Endothelial cell of umbilical vein (primary cell): ENCODE results near the gene ZCWPW1. TPM values are rescaled to one million over a fixed set of nuclear protein-coding genes. Genes with fewer than 3 reads are reported as not detected.

Experiments
- BruUV-seq: library from RNA; stranded (reverse); fragments of 400-500 nt; replicated peaks from 2 replicates; lab custom pipeline; 2021; lab: Mats Ljungman, UMichigan
- CTCF ChIA-PET: fragments of 300-600, 350-600 bp; sonication (Branson Sonifier 250); formaldehyde crosslinking; loops from one replicate; lab custom pipeline; 2021; ENCODE audit warnings: antibody characterized with exemption, inconsistent platforms; lab: Charles Lee
- POLR2A ChIA-PET: fragments of 300-600, 350-600 bp; sonication (Branson Sonifier 250); formaldehyde crosslinking; loops from one replicate; lab custom pipeline; 2021; ENCODE audit warnings: antibody characterized with exemption, inconsistent platforms; lab: Charles Lee
- DNase-seq: peaks from one replicate; pipeline ENCODE4 v3.0.0-alpha.2; 2011; ENCODE audit warnings: low read depth, low spot score
- FAIRE-seq: peaks from 2 replicates; lab custom pipeline; 2011; peaks lifted over from hg19 to GRCh38; lab: Jason Lieb, UNC
- H2AFZ ChIP-seq: 2 replicates; pipeline ENCODE4 v1.6.0; 2012; ENCODE audit warnings: low read depth, low read length, control low read depth, inconsistent platforms
- H3K27ac ChIP-seq: 2 replicates; pipeline ENCODE4 v1.5.1; 2011; ENCODE audit warnings: low read depth, mild to moderate bottlenecking, control low read depth, low read length, moderate library complexity; ENCODE audit not compliant: insufficient read depth
- H3K27me3 ChIP-seq, 2 experiments: 2 replicates each; pipeline versions ENCODE4 v1.6.0 to v1.6.1; 2011; ENCODE audit warnings: low read length in 2 of 2, mixed read lengths in 1 of 2; ENCODE audit not compliant: control insufficient read depth in 2 of 2, insufficient read depth in 2 of 2
- H3K36me3 ChIP-seq, 2 experiments: 2 replicates in 1 of 2; 3 replicates in 1 of 2; pipeline ENCODE4 v1.5.1; 2011; ENCODE audit warnings: low read length in 2 of 2, mild to moderate bottlenecking in 1 of 2, moderate library complexity in 1 of 2; ENCODE audit not compliant: control insufficient read depth in 2 of 2, insufficient read depth in 2 of 2; ENCODE audit errors: extremely low read depth in 1 of 2
- H3K4me1 ChIP-seq: 3 replicates; pipeline ENCODE4 v1.5.1; 2011; ENCODE audit warnings: mild to moderate bottlenecking, low read length; ENCODE audit not compliant: control insufficient read depth, insufficient read depth; ENCODE audit errors: extremely low read depth
- H3K4me2 ChIP-seq: 2 replicates; pipeline ENCODE4 v1.6.1; 2011; ENCODE audit warnings: low read length, control low read depth, mixed read lengths; ENCODE audit not compliant: insufficient read depth
- H3K4me3 ChIP-seq, 3 experiments: fragments of 200-600 bp in 1 of 3; sonication (generic), shearing (Covaris generic) in 1 of 3; replicated peaks in 1 of 3; 2 replicates each; pipeline ENCODE4 v1.5.1; 2011 to 2016; ENCODE audit warnings: control low read depth in 3 of 3, low read length in 3 of 3, mild to moderate bottlenecking in 2 of 3, inconsistent platforms in 1 of 3, low read depth in 1 of 3, moderate library complexity in 1 of 3; ENCODE audit not compliant: insufficient read depth in 1 of 3
- H3K79me2 ChIP-seq: 2 replicates; pipeline ENCODE4 v1.6.0; 2012; ENCODE audit warnings: low read length, inconsistent platforms; ENCODE audit not compliant: control insufficient read depth, insufficient read depth
- H3K9ac ChIP-seq: replicated peaks from 2 replicates; pipeline ENCODE3; 2011; ENCODE audit warnings: low read length, control low read depth; ENCODE audit not compliant: insufficient read depth; ENCODE audit errors: extremely low read depth
- H3K9me1 ChIP-seq: replicated peaks from 3 replicates; pipeline ENCODE4 v1.6.0; 2011; ENCODE audit warnings: mild to moderate bottlenecking, low read length; ENCODE audit not compliant: control insufficient read depth, insufficient read depth; ENCODE audit errors: extremely low read depth
- H3K9me3 ChIP-seq: replicated peaks from 2 replicates; pipeline ENCODE4 v1.5.1; 2012; ENCODE audit warnings: low read length, inconsistent platforms; ENCODE audit not compliant: control insufficient read depth, insufficient read depth
- H4K20me1 ChIP-seq: replicated peaks from 2 replicates; pipeline ENCODE3; 2011; ENCODE audit warnings: mild to moderate bottlenecking, low read length; ENCODE audit not compliant: control insufficient read depth, insufficient read depth; ENCODE audit errors: extremely low read depth
- EZH2 ChIP-seq: IDR thresholded peaks from 2 replicates; pipeline ENCODE4 v1.6.1; 2012; ENCODE audit warnings: borderline replicate concordance, low read depth, mild to moderate bottlenecking, moderate library complexity, low read length, inconsistent platforms; ENCODE audit not compliant: severe bottlenecking
- FOS ChIP-seq: IDR thresholded peaks from 2 replicates; pipeline ENCODE4 v1.6.1; 2011; ENCODE audit warnings: mild to moderate bottlenecking, low read length, moderate library complexity, borderline replicate concordance; ENCODE audit not compliant: insufficient read depth
- GATA2 ChIP-seq: IDR thresholded peaks from 2 replicates; pipeline ENCODE4 v1.7.0; 2011; ENCODE audit warnings: low read depth, mild to moderate bottlenecking, moderate library complexity, mixed read lengths, low read length; ENCODE audit not compliant: insufficient read length, insufficient read depth
- JUN ChIP-seq: IDR thresholded peaks from 2 replicates; pipeline ENCODE4 v1.6.1; 2011; ENCODE audit warnings: borderline replicate concordance, low read depth; ENCODE audit not compliant: insufficient read length, insufficient read depth
- MAX ChIP-seq: IDR thresholded peaks from 2 replicates; pipeline ENCODE4 v1.6.1; 2011; ENCODE audit not compliant: insufficient read depth, insufficient read length
- MYC ChIP-seq: IDR thresholded peaks from one replicate; pipeline ENCODE4 v1.6.1; 2011; ENCODE audit warnings: mild to moderate bottlenecking, low read depth, low read length
- POLR2A ChIP-seq: IDR thresholded peaks from 2 replicates; pipeline ENCODE4 v1.6.1; 2012; ENCODE audit warnings: low read depth, mild to moderate bottlenecking, control low read depth, low read length
- POLR2AphosphoS5 ChIP-seq: IDR thresholded peaks from 2 replicates; pipeline ENCODE4 v1.6.1; 2012; ENCODE audit warnings: low read depth, mild to moderate bottlenecking, control low read depth, low read length, moderate library complexity; ENCODE audit not compliant: insufficient read depth
- dilution Hi-C: fragments of 300-500 bp; cut with MboI; formaldehyde crosslinking; loops from one replicate; pipeline ENCODE4 v1.15.0; 2019; ENCODE audit warnings: low sequenced_read_pairs; ENCODE audit not compliant: extremely low pct_ligation_motif_present
- intact Hi-C: fragments of 100-400 bp; cut with micrococcal nuclease; formaldehyde crosslinking; loops from one replicate; pipeline ENCODE4 v1.10.0; 2022
- polyA plus RNA-seq, 4 experiments: library from polyadenylated mRNA; depleted of rRNA in 3 of 4; stranded (reverse) in 3 of 4; unstranded in 1 of 4; fragments of >200 nt; gene quantifications; 2 replicates each; pipeline versions ENCODE4 v1.2.1 to v1.2.3, GENCODE V29; 2011 to 2012; ENCODE audit warnings: missing spikeins in 1 of 4
- total RNA-seq: library from RNA; stranded (reverse); gene quantifications from 2 replicates; pipeline ENCODE4 v1.2.3, GENCODE V29; 2021
- TF ChIP-seq, protein P1 (sequence below), 2 donors: IDR thresholded peaks; 1 replicate in 1 of 2; 2 replicates in 1 of 2; pipeline ENCODE4 v1.5.1; 2011; ENCODE audit warnings: low read length in 2 of 2, mild to moderate bottlenecking in 2 of 2, moderate library complexity in 2 of 2, control low read depth in 1 of 2, inconsistent platforms in 1 of 2, low read depth in 1 of 2; ENCODE audit not compliant: insufficient read depth in 1 of 2; ENCODE audit errors: extremely low read depth in 1 of 2

Gene ZCWPW1
- total and polyA plus RNA-seq, 2 donors (not counting 3 experiments of a cell fraction or from before 2014, with no cell fraction given), result 0.31 to 0.32 TPM

DNA sequence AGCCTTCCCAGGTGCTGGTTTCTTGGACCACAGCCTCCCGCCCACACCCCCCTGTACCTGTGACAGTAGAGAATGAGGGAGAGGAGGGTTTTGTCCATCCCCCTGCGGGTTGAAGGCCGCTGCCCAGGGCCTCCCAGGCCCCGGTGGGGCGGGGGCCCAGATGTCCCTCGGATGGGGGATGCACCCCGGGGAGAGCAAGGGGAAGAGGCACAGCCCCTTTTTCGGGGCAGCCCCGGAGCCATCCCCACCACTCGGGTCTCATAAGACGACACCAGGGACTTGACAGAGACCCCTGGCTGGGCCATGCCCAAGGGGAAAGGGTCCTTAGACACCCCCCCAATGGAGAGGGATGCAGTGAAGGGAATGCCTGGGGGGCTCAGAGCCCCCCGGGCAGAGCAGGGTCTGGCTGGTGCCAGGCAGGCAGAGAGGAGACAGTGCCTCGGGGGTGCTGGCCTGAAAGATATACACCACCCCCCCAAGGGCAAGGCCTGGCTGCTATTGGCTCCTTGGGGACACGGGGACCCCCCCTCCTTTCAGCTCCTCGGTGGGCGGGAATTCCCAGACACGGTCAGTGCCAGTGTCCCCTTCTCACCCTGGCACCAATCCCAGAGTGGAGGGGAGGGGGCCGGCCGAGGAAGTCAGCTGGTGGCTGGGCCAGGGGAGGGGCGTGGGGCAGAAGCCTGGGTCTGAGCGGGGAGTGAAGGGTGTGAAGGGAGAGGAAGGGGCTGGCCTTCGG, 39.3 kb upstream of the ZCWPW1 start:
- TF ChIP-seq POLR2A, result no peak
- no peak for TF ChIP-seq MAX
- no peak for TF ChIP-seq FOS
- TF ChIP-seq GATA2, result no peak
- TF ChIP-seq JUN, result no peak
- TF ChIP-seq, protein P1, sequence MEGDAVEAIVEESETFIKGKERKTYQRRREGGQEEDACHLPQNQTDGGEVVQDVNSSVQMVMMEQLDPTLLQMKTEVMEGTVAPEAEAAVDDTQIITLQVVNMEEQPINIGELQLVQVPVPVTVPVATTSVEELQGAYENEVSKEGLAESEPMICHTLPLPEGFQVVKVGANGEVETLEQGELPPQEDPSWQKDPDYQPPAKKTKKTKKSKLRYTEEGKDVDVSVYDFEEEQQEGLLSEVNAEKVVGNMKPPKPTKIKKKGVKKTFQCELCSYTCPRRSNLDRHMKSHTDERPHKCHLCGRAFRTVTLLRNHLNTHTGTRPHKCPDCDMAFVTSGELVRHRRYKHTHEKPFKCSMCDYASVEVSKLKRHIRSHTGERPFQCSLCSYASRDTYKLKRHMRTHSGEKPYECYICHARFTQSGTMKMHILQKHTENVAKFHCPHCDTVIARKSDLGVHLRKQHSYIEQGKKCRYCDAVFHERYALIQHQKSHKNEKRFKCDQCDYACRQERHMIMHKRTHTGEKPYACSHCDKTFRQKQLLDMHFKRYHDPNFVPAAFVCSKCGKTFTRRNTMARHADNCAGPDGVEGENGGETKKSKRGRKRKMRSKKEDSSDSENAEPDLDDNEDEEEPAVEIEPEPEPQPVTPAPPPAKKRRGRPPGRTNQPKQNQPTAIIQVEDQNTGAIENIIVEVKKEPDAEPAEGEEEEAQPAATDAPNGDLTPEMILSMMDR (IDR thresholded peaks at IDR 0.05; ENCODE audit: extremely low read depth in 1 of 2, insufficient read depth in 1 of 2, low read depth in 1 of 2, low read length in 2 of 2), result no peak
- TF ChIP-seq POLR2AphosphoS5, result no peak
- no peak for TF ChIP-seq MYC
- no peak for TF ChIP-seq EZH2
- Histone ChIP-seq H3K4me2 (no peak overlapping the region), H3K9me1 (no peaks in the 10 kb centered on the region), H3K36me3 (peaks cover 0 to 21% of the 10 kb centered on the region in 2 experiments), H4K20me1 (no peaks in the 10 kb centered on the region), H2AFZ (no peak overlapping the region), H3K9ac (no peak overlapping the region), H3K79me2 (peaks cover 1% of the 10 kb centered on the region), H3K4me3 (no peak overlapping the region), H3K4me1 (peaks cover 14% of the 10 kb centered on the region), H3K9me3 (no peaks in the 10 kb centered on the region), H3K27ac (no peak overlapping the region), H3K27me3 (no peaks in the 10 kb centered on the region)
- DNase-seq (no peak), FAIRE-seq (no peak)
- ChIA-PET CTCF (interaction anchor here (1.6 to 4.3 kb wide), 2 partner anchors 92 to 121 kb away, joined by 3 to 119 read pairs; no protein-coding TSS in a partner anchor), POLR2A (interaction anchor here (0.9 kb wide), 1 partner anchor 118 kb away, joined by 3 read pairs; the partner anchor contains the start of genes FBXO24 and LRCH4)
- dilution Hi-C loops, result no loop called here
- BruUV-seq, result no TSS peak
- intact Hi-C loops, result loop anchor here (5.0 kb wide), 2 partner anchors 209 to 224 kb away; partner anchors contain the start of gene GIGYF1
